NCI-H510A (cell line): Measurements from ENCODE around the gene SOBP.

ENCODE experiments used
- DNase-seq: peaks from one replicate; lab custom pipeline; 2025; lab: John Stamatoyannopoulos, UW

The SOBP gene

DNA sequence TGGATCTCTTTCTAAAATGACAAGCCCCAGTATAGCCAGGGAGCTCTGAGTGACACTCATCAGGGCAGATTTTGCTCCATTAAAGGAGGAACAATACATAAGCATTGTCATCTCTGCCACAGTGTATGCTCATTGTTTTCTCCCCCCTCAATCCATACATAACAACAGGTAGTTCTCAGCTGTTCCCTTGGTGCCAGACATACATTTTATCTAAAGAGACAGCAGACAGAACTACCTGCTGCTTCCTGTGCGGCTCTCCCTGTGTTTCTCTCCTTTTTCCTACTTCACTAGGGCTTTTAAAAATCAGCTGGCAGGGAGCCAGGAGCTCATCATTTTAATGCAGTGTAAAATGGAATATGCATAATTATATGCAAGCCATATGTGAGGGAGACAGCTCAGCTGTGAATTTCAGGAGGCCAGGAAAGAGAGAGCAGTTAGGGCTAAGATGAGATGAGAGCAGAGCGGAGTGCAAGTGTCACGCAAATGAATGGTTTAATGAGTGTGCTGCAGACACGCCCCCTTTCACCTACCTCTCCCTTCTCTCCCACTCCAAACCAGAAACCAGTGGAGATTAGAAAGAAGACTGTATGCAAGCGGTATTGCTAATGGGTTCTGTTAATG is 96.0 kb downstream of the SOBP start:
- no peak for DNase-seq

DNA sequence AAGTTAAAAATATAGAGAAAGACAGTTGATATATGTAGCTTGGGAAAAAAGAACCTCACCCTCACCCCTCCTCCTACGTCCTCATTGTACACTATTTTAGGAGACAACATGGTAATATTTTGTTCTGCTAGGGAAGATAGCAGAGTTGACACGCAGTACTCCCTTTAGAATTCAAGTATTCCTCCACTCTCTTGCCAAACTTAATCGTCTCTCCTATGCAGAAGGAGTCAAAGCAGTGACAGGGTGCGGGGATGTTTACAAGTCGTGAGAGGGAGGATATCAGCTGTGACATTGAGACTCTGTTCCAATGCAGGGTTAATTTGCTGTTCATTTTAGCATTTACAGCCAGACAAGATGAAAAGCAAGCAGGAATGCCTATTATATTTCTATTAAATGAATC is 97.5 kb downstream of the SOBP start:
- no peak for DNase-seq

DNA sequence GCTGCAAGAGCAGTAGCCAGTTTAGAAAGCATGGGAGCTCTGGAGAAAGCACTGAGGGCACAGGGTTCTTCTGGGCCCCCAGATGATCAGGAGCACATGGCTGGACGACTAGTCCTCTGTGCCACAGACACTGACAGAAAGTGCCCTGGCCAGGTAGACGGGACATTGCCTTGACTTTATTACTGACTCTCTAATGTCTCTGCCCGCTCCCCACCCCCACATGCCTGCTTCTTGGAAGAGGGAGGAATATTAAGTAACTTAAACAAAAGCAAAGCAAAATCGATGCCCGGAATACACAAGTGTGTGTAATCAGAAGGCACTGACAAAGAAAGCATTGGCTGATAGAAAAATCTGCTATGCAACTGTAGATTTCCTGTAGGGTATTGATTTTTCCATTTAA is 99.3 kb downstream of the SOBP start:
- no peak for DNase-seq

DNA sequence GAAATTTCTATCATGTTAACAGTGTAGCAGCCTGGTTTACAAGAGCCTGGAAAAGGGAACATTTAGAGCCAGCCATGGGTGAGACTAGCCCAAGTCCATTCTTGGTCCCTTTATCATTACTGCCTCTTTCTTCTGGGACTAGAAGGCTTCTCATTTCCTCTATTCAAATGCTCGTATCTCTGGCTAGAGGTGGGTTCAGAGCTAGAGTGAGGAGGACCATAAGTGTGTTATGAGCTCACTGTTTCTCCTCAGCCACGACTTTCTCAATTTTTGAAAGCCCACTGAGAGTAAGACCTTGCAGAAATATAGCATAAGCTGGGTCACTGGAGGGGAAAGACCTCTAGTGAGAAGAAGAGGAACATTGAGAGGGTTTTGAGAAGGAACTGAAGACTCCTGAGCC is 100.0 kb downstream of the SOBP start:
- DNase-seq: no peak

DNA sequence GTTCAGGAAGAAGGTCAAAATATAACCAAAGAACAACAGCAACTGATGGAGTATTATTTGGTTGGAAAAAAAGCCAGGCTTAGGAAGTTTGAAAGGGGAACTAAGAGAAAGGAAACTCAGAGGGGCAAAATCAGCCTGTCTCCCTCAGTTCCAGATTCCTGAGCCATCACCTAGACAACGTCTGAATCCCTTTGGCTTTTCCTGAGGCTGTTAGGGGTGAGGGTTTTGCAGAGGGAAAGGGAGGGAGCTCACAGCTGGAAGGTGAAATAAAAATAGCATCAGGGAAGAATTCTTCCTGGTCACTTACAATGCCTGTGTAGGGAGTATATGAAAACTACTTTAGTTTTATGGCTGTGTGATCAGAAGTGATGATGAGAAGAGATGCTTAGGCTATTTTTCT is 100.5 kb downstream of the SOBP start:
- no peak for DNase-seq

DNA sequence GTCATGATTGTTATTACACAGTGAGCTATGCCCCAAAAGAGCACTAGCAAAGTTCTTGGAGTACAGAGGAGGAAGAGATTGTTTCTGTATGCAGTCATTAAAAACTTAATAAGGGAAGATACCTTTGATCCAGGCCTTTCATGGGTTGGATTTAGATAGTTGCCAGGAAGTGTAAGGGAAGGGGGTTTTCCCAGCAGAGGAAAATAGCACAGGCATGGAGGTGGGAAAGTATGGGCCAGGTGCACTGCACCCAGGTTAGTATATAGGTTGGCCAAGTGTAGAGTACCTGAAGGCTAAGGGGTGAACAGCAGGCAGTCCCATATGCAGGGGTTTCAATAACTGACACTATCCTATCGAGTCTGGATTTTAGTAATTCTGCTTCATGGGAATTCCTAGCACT is 101.4 kb downstream of the SOBP start:
- DNase-seq: no peak

DNA sequence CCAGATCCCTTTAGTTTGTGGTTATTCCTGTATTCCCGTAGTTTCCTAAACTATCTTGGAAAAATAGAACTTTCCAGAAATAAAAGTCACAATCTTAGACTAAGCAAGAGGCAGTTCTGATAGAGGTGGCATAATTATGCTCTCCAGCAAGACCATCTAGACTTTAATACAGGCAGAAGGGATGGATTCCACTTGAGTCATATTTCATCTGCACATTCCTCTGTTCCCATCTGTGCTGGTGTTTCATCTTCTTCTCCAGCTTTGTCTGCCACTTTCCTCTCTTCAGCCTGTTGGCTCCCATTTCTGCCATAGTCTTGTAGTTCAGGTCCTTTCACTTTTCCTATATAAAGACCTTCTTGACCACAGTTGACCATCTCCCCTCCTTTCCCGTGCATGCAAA is 102.9 kb downstream of the SOBP start:
- no peak for DNase-seq

DNA sequence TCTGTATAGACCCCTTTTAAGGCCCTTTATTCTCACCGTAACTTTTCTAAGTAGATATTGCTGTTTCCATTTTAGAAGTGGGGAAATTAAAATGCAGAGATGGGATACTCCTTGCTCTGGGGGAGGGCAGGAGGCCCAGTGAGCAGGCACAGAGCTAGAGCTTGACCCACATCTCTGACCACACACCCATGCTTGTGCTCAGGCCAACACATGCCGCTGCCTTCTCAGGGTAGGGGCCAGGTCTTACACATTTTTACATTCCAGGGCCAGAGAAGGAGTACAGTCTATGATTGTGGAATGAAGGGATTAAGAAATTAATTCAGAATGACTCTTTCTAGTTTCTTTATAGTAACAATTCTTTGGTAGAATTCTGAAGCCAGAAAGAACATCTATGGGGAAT is 104.8 kb downstream of the SOBP start:
- no peak for DNase-seq

DNA sequence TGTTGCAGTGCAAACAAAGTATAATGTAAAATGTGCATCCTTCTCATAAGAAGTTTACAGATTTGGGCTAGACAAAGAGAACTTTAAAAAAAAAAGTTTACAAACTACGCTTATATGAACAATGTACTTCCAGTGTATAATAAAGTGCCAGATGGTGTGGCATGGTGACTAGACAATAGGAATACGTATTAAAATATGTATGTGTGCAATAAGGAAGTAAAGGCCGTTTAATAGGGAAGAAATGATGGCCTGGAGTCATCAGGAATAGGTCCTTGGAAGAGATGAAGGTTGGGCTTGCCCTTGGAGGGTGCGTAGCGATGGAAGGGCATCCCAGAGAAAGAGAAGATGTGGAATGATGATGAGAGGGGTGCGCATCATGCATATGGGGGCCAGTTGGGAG is 108.2 kb downstream of the SOBP start:
- DNase-seq: no peak

DNA sequence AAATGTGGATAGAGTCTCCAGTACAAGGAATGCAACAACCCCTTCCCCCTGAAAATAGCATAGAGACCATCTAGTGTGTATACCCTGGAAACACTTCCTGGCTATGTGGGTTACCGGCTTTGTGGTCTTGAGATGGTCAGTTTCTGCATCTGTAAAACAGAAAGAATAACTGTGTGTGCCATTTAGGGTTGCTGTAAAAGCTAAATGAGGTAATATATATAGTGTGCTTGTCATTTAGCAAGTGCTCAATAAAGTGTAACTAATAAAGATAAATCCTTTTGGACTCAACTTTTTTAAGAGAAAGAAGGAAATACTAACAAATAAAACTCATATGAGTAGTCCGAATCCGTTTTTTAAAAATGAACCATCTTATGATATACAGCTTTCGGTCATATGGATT is 109.1 kb downstream of the SOBP start:
- no peak for DNase-seq

DNA sequence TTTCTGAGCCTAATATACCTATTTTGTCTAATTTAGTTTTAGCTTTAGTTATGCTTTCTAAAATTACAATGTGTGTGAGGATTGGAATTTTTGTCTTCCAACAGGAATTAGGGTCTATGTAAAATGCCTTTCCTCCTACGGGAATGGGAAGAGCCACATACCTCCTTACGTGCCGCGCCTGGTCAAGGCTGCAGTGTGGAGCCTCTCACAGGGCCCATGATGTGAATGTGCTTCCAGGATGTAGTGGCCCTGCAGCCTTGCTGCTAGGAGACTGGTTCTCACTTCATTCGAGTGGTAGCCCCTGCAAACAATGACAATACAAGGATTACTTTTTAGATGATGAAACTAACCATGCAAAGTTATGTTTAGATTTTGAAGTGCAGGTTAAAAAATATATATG is 110.2 kb downstream of the SOBP start:
- DNase-seq: no peak

DNA sequence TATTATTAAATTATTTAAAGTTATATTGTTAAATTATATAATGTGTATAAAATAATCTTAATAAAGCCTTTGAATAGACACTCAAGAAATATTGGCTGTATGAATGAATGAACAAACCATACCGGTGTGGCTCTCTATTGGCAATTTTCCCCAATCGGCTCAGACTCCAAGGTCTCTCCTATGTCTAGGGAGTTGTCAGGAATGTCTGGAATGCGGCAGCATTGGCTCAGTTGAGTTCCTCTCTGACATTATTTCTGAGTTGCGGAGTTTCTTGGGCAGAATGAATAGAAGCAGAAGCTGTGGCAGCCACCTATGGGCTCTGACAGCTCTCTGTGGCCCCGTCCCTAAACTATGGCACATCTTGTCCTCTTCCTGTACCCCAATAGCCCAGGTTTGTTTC is 111.0 kb downstream of the SOBP start:
- no peak for DNase-seq

DNA sequence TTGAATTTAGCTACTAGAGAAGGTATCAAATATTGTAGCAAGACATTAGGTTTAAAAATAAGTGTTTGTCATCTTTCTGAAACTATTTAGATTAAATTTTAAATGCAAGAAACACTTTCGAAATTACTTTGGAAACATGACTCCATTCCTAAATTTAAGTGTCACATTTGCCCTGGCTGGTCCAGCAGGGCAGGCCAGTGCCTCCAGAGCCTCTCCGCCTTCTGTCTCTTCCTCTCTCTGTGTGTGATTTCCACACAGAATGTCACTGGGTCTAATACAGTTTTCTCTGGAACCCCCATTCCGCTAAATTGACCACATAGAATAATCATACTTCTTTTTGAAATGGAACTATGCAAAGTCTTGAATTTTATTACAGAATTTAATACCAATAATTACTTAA is 111.5 kb downstream of the SOBP start:
- no peak for DNase-seq

DNA sequence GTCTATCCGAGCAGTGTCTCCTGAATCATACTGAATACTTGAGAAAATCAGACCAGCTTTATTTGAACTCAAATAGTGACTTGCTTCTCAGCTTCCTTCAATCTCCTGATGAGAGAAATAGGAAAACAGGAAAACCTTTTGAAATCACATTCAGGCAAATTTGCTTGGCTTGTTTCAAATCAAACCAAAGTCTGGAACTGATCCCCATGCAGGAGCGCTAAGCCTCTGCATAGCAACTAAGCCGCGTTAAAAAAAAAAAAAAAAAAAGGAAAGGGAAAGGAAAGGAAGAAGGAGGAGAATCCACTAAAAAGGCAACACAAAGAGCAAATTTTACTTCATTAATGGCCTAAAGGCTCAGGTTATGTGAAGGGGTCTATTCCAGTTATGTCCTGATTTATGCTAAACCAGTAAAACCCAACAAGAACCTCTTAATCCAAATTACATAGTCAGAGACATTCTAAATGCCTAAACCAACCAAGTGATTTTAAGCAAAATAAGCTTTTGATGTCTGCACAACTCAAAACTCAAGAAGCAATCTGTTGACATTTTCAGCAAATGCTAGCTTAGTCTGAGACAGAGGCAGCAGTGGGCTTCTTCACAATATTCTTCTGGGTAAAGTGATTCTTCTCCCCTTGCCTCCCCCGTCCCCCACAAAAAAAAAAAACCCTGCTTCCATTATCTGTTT is 112.5 kb downstream of the SOBP start:
- DNase-seq: no peak

DNA sequence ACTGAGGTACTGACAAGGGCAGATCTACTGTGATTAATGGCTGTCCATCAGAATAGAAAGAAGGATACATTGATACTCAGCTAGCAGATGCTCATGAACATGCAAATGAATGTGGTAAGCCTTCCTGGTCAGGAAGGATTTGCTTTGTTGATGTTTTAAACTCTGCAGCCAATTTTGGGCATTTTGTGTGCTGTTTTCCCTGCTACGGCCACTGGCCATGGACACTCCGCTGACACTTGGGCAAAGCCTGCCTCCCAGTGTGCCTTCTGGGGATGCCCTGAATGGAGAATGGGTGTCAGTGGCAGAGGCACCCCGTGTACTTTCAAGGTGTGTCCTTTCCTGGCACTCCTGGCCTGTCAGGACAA is 113.1 kb downstream of the SOBP start:
- DNase-seq: no peak

DNA sequence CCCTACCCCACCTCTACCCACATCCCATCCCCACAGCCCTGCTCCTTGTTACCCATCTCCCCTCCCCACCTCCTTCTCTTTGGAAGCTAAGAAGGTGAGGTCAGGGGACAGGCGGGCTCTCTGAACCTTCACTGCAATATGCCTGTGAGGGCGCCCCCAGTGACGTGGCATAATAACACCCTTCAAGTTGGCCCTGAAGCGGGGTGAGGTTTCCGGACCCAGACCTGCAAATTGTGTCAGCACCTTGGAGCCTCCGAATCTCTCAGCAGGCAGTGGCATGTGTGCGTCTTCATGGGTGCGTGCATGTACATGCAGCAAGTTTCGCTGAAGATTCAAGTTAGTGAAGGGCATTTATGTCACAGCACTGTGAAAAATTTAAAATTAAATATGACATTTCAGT is 114.6 kb downstream of the SOBP start:
- DNase-seq: no peak

DNA sequence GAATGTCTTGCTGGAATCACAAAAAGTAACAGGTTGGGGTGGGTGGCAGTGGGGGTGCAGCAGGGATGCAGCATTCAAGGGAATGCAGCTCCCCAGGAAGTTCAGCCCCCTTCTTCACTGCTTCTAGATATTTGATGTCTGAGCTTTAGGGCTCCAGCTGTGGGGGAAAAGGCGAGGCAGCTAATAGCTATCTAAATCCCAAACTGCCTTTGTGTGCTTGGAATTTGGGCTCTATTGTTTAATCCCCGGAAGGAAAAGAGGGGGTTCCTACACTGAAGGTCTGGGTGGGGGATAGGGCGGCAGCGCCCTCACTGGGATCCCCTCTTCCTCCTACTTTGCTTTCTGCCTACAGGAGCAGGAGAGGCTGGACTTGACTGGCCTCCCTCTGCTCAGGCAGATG is 116.5 kb downstream of the SOBP start:
- DNase-seq: no peak

DNA sequence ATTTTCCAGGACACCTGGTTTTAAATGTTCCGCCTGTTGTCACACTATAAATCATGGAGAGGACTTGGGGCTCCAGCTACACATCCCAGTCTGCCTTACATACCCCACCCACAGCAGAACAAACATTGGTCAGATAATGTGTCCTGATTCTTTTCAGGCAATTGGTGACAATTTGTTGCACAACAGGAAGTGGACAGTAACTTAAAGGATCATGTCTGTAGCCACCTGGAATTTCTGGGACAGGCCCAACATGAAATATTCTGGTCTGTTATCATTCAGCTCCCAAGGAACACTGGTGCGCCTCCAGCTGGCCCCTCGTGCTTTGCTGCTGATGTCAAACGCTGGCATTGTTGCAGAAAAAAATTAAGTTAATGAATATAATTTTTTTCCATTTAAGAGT is 117.2 kb downstream of the SOBP start:
- DNase-seq: no peak

DNA sequence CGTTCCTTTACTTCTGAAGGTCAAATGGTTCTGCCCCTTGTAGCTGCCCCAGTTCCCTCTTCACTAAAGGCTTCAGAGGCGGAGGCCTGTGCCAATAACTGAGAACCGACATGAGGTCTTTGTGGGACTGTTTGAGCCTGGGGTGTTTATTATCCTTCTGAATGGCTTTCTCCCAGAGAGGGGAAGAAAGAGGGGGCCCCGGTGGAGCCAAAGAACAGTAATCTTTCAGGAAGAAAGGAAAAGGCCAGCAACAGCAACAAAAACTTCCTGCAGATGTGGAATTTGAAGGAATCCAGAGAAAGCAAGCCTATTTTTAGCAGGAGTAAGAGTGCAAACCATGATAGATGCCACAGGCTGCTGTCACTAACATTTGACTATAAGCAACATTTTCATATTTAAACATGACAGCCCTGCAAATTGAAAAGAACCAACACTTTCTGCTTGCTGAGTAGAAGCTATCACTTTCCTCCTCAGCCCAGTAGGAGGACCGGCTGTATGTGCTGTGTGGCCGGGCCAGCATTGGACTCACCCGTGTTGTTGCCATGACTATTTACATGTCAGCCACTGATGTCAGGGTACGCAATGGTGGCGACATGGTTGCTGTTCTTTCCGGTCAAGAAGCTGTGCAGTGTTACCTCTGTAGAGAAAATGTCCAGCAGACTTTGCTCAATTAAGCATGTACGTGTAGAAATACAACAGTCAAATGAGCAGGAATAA is 121.3 kb downstream of the SOBP start:
- no peak for DNase-seq

DNA sequence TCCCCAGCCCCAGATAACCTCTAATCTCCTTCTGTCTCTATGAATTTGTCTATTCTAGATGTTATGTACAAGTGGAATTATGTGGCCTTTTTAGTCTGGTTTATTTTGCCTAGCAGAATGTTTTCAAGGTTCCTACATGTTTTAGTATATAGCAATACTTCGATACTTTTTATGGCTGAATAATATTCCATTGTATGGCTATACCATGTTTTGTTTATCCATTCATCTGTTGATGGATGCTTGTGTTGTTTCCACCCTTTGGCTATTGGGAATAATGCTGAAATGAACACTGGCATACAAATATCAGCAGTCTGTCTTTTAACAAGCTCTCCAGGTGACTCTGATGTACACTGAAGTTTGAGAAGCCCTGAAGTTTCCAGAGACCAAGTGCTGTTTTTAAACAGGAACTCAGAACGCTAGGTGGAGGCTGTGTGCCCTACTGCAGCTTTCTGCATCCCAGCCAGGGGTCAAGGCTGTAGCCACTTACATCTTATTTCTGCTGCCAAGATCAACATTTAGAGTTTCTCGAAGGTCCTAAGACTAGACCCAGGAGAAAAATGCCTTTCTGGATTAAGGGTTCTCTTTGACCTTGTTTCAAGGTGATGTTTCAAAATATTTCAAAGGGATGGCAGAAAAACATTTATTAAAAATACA is 123.0 kb downstream of the SOBP start:
- DNase-seq: no peak

DNA sequence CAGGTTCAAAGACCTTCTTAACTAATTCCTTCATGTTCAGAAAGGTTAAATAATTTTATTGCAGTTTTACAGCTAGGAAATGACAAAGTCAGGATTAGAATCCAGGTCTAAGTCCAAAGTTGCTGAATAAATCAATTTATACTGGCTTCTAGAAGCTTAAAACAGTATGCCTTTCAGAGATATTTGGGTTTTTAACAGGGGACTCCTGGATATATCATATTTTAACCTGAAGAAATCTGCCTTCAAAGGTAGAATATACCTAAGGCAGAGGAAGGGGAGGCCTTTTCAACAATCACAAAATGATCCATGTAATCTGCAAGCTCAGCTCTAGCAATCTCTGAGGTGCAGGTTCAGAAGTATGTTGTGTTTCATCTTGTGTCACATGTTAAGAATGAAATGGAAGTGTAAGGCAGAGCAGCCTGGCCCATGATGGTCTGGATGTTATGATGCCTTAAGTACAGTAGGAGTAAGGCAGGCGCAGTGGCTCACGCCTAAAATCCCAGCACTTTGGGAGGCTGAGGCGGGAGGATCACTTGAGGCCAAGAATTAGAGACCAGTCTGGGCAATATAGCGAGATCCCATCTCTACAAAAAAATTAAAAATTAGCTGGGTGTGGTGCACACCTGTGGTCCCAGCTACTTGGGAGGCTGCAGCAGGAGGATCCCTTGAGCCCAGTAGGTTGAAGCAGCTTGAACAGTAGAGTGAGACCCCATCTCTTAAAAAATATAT is 123.9 kb downstream of the SOBP start:
- DNase-seq: no peak

DNA sequence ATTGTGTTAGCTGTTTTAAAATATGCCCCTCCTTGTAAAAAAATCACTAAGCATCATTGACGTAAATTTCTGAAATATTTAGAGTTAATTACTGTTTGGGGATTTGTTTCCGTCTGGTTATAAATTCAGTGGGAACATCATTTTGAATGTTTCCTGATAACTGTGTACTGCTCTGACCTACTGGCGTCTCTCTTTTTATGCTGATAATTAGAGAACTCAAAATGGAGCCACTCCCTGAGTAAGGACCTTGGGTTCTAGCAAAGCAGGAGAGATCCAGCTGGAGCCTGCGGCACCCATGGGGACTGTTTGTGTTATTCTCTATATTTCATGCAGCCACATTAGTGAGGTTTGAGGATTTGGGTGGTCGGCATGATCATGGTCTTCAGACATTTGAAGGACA is 124.9 kb downstream of the SOBP start:
- no peak for DNase-seq

DNA sequence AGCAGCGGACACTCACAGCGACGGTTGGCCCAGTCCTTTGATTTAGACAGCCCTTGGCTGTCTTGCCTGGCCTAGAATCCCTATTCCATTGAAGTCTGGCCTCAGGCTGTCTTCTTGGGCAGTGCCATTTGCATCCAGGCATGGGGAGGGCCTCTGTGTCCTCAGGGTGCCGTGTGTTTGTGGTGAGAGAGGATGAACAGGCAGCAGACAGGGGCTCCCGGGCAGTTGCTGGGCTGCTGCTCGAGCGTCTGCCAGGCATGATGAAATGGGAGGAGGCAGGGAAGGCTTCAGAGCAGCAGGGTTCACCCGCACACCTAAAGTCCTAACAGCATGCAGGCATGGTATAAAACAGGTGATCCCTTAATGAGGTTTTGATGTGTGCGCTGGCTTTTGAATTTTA is 126.9 kb downstream of the SOBP start:
- no peak for DNase-seq
